ENCODE measurements around the gene CDH5.
"Not testable (repeated sequence)": the region's sequence is repeated elsewhere in the genome, so short reads cannot be mapped to it uniquely, and the experiment has no call there.

CDH5 gene

GRCh38 chr16:66366433-66367299 lies at the start of gene CDH5:
Gene CDH5 (plus strand): TSS chr16:66366691. CDS start chr16:66379338, 12,647 bp downstream.
- FAIRE-seq (no peak), DNase-seq (ENCODE audit: extremely low spot score, insufficient read length, low read depth) (no peak)

GRCh38 chr16:66318505-66318904 lies 48.0 kb upstream of the CDH5 start:
- DNase-seq (ENCODE audit: extremely low spot score, insufficient read length, low read depth): no peak
- no peak for FAIRE-seq

- FAIRE-seq: no peak
These were observed 45.7 kb upstream of the CDH5 start for GRCh38 chr16:66320774-66321173.

GRCh38 chr16:66322174-66322573 lies 44.3 kb upstream of the CDH5 start:
- no peak for DNase-seq (ENCODE audit: extremely low spot score, insufficient read length, low read depth)
- peak; percentile 70 for FAIRE-seq

More at GRCh38 chr16:66320774-66321173, 45.7 kb upstream of the CDH5 start:
- DNase-seq (ENCODE audit: extremely low spot score, insufficient read length, low read depth): no peak

GRCh38 chr16:66324815-66325515 lies 41.5 kb upstream of the CDH5 start:
- no peak for DNase-seq (ENCODE audit: extremely low spot score, insufficient read length, low read depth)
- no peak for FAIRE-seq

DNA sequence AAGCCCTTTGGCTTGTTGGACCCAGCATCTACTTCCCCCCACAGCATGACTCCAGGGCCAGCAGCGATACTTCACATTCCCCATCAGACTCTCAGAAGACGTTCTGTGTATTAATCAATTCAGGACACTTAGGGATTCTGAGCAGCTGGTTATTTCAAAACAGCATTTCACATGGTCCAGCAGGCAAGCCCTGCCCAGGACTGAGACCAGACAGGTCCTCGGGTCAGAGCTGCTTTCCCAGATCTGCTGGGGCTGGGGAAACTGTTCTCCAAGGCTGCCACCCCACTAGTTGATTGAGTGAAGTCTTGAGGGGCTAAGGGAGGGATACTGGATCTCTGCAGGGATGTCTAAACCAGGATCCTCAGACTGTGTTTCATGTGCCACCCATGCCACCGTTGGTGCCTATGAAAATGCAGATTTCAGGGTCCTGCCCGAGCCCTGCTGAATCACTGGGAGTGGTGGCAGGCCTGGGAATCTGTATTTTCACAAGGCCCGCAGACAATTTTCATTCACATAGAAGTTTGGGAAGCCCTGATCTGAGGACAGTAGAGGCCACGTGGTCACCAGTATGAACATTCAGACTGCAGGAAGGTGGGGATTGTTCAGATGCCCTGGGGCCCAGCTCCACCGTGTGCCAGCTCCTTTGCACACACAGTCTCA lies 40.6 kb upstream of the CDH5 start:
- DNase-seq (ENCODE audit: extremely low spot score, insufficient read length, low read depth) (no peak), FAIRE-seq (no peak)

GRCh38 chr16:66326991-66327513 lies 39.4 kb upstream of the CDH5 start:
- FAIRE-seq (no peak), DNase-seq (ENCODE audit: extremely low spot score, insufficient read length, low read depth) (no peak)

DNA sequence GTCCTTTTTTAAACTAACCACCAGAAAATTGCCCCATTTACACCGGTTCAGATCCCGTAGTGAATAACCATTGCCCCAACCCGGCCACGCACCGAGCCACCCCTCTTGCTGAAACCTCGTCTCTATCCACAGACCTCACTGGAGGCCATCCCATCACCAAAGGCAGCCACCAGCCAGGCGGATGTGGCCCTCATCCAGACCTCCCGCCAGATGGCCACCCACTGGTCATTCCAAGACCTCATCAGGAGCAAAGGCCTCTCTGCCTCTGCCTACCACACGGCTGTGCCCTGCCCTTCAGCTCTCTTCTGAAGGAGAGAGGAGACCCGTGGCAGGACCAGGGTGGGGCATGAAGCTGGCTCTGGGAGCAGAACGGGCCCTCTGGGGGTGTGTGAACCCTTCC lies 38.2 kb upstream of the CDH5 start:
- FAIRE-seq (no peak), DNase-seq (ENCODE audit: extremely low spot score, insufficient read length, low read depth) (no peak)

GRCh38 chr16:66331464-66331863 lies 35.0 kb upstream of the CDH5 start:
- not testable (repeated sequence) for FAIRE-seq; DNase-seq (ENCODE audit: extremely low spot score, insufficient read length, low read depth)

DNA sequence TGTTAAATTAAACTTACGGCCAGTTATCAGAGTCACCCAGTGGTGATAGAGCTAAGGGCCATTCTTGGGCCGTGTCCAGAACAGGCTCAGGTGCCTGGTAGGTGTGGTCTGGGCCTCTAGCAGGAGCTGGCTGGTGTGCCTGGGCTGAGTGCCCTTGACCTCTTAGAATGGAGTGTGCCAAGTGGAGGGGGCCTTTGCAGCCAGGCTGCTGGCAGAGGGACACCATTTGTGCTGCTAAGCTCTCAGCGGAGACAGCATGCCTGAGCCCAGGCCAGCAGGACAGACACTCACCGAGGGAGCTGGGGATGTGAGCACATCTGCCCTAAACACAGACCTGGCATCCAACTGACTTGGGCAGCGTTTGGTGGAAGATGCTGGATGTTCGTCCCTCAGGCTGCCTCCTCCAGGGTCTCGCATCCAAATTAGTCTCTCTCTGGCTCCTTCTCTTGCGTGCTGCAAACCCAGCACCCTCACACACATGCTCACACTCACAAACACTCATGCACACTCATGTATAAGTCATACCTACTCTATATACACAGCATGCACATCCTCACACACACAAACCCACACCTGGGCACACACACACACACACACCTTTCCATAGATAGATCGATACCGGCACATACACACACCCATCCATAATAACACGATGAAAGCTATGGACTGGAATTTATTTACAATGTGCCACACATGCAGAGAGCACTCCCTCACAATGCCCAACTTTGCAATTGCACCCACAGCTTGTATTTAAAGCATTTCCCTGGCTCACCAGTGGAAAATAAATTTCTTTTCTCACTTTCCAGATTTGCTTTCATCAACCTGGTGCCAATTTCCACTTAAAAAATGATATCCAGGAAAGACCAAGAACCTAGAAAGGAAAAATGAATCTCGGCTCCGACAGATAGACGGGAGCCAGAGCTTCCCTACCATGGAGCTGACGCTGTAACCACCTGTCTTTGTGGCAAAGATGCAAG lies 33.6 kb upstream of the CDH5 start:
- FAIRE-seq (no peak), DNase-seq (ENCODE audit: extremely low spot score, insufficient read length, low read depth) (no peak)

GRCh38 chr16:66334853-66335574 lies 31.5 kb upstream of the CDH5 start:
- FAIRE-seq (no peak), DNase-seq (ENCODE audit: extremely low spot score, insufficient read length, low read depth) (no peak)

- DNase-seq (ENCODE audit: extremely low spot score, insufficient read length, low read depth) (no peak), FAIRE-seq (no peak)
These were observed 30.7 kb upstream of the CDH5 start for GRCh38 chr16:66335704-66336329.

- DNase-seq (ENCODE audit: extremely low spot score, insufficient read length, low read depth) (no peak), FAIRE-seq (no peak)
These were observed 28.9 kb upstream of the CDH5 start for GRCh38 chr16:66337463-66338188.

DNA sequence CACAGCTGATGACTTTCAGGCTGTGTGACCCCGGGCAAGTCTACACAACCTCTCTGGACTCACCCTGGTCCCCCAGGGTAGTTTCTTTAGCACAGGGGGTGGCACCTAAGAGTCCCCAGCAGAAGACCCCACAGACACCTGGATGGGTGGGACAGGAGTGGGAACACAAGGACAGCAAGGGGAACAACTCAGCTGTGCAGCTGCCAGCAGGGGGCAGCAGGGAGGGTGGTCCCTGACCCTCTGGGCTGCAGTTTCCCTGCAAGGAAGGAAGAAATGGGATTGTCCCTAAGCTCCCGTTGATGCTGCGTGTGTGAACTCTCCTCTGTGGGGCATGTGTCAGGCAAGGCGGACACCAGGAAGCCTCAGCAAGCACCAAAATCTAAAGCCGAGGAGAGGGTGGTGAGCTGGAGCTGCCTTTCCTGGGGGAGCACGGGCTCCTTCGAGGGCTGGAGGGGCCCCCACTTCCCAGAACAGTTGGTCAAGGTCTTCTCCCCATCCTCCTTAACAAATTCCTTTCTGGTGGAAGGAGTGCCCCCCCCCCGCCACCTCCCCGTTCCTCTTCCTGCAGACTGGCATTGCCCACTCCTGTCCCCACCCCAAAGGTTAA lies 24.1 kb upstream of the CDH5 start:
- FAIRE-seq (no peak), DNase-seq (ENCODE audit: extremely low spot score, insufficient read length, low read depth) (no peak)

DNA sequence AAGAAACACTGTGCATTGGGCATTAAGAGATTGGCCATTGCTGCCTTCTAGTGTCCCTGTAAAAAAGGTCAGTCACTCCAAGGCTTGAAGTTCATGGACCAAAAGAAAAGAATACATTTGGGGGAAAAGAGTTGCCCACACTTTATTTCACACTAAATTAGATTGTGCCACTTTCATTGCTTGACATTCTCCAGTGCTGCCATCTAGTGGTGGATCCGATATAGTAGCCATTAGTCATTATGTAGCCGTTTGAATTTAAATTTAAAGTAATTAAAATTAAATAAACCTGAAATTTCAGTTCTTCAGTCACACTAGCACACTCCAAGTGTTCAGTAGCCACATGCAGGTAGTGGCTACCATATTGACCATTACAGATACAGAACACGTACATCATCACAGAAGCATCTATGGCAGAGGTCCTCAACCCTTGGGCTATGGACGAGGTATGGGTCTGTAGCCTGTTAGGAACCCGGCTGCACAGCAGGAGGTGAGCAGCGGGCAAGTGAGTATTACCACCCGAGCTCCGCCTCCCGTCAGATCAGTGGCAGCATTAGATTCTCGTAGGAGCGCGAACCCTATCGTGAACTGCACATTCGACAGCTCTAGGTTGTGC lies 21.9 kb upstream of the CDH5 start:
- peak; percentile 59 for FAIRE-seq
- DNase-seq (ENCODE audit: extremely low spot score, insufficient read length, low read depth): no peak

DNA sequence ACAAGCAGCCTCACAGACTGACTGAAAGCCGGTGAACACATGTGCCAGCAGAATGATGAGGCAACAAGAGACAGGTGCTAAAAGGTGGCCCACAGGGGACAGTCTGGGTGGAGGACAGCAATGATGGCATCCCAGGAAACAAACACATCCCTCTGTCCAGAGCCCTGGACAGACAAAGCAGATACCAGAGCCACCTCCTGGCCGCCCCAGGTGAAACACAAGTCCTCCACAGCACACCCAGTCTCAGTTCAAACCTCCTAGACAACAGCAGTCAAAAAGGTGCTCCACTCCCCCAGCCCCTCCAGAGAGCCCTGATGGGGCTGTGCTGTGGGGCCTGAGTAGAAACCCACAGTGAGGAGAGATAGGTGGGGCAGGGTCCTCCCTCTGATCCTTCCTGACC lies 20.3 kb upstream of the CDH5 start:
- FAIRE-seq: no peak

DNA sequence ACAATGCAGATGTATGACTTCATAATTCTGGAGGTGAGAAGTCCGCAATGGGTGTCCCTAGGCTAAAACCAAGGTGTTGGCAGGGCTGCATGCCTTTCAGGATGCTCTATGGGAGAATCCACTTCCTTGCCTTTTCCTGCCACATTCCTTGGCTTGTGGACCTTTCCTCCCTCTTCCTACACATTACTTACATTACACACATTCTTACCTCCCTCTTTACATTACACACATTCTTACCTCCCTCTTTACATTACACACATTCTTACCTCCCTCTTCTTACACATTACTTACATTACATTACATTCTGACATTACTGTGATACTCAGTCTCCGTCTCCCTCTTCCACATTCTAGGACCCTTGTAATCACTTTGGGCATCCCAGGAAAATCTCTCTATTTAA lies 14.2 kb upstream of the CDH5 start:
- FAIRE-seq: no peak

More for the DNA sequence above, 20.3 kb upstream of the CDH5 start:
- DNase-seq (ENCODE audit: extremely low spot score, insufficient read length, low read depth): no peak

More for the DNA sequence above, 14.2 kb upstream of the CDH5 start:
- DNase-seq (ENCODE audit: extremely low spot score, insufficient read length, low read depth): no peak

Data from GM18507 (cell line).